ENCODE measurements around the gene IGSF23. TPM values are rescaled to one million over a fixed set of nuclear protein-coding genes. Genes with fewer than 3 reads are reported as not detected.

The IGSF23 gene
- total RNA-seq, 6 experiments from 2014 or later = 4.4 to 15.2 (median 9.0) TPM

GRCh38 chr19:44649578-44650145 lies 36.3 kb downstream of the IGSF23 start:
- H3K27me3 ChIP-seq = no peaks in the 10 kb centered on the region
- no CpG with 5 or more reads among the region's 15 CpGs for WGBS (ENCODE audit: insufficient coverage, low coverage, low lambda C conversion rate, missing lambda C conversion rate)
- ATAC-seq = peak; percentile 16 to 45 (median 30)
- H3K27ac ChIP-seq = peak overlapping the region in 2 of 3 donors; percentile 67 to 79
- no peaks in the 10 kb centered on the region for H3K9me3 ChIP-seq
- H3K36me3 ChIP-seq = peaks cover 7 to 60% (median 34%) of the 10 kb centered on the region in 4 donors
- peak; percentile 28 to 78 (median 70) for DNase-seq
- peaks cover 0 to 40% (median 20%) of the 10 kb centered on the region in 4 donors for H3K4me1 ChIP-seq
- no peak overlapping the region for H3K4me3 ChIP-seq
- intact Hi-C loops (cut with DNase I) = loop anchor here in 1 of 2 donors (10.0 kb wide), 1 partner anchor 65 kb away; no protein-coding TSS in a partner anchor
- no peak for TF ChIP-seq POLR2A (IDR thresholded peaks at IDR 0.05)
- TF ChIP-seq CTCF (IDR thresholded peaks at IDR 0.05) = peak in 1 of 4 donors; percentile 8

- intact Hi-C loops (cut with DNase I) = loop anchor here in 1 of 2 donors (10.0 kb wide), 1 partner anchor 69 kb away; no protein-coding TSS in a partner anchor
- Histone ChIP-seq H3K9me3 (no peaks in the 10 kb centered on the region), H3K27me3 (no peaks in the 10 kb centered on the region), H3K4me3 (no peak overlapping the region), H3K36me3 (peaks cover 10 to 72% (median 40%) of the 10 kb centered on the region in 4 donors), H3K4me1 (peaks cover 0 to 24% (median 9%) of the 10 kb centered on the region in 4 donors), H3K27ac (no peak overlapping the region)
- no peak for ATAC-seq
- TF ChIP-seq CTCF (IDR thresholded peaks at IDR 0.05) = no peak
- TF ChIP-seq POLR2A (IDR thresholded peaks at IDR 0.05) = no peak
- 74% methylated on average over 4 of the region's 5 CpGs for whole genome bisulfite sequencing (ENCODE audit: insufficient coverage, low coverage, low lambda C conversion rate, missing lambda C conversion rate)
- peak in 1 of 3 donors; percentile 14 for DNase-seq
Measured at GRCh38 chr19:44653343-44653742, 40.0 kb downstream of the IGSF23 start.

GRCh38 chr19:44653977-44654774 lies 40.8 kb downstream of the IGSF23 start:
- Histone ChIP-seq H3K9me3 (no peaks in the 10 kb centered on the region), H3K27me3 (no peaks in the 10 kb centered on the region), H3K27ac (no peak overlapping the region), H3K4me1 (peaks cover 0 to 16% (median 5%) of the 10 kb centered on the region in 4 donors), H3K36me3 (peaks cover 10 to 78% (median 45%) of the 10 kb centered on the region in 4 donors), H3K4me3 (no peak overlapping the region)
- 22% methylated on average over 9 of the region's 16 CpGs for WGBS (ENCODE audit: insufficient coverage, low coverage, low lambda C conversion rate, missing lambda C conversion rate)
- ATAC-seq (peak; percentile 75 to 90 (median 81)), DNase-seq (peak; percentile 85 to 88 (median 87))
- TF ChIP-seq POLR2A (IDR thresholded peaks at IDR 0.05) (no peak), CTCF (IDR thresholded peaks at IDR 0.05) (peak; percentile 63 to 84 (median 74))
- intact Hi-C loops (cut with DNase I) = loop anchor here in 1 of 2 donors (10.0 kb wide), 1 partner anchor 69 kb away; no protein-coding TSS in a partner anchor

- 23% methylated on average over 15 of the region's 25 CpGs for WGBS (ENCODE audit: insufficient coverage, low coverage, low lambda C conversion rate, missing lambda C conversion rate)
- Histone ChIP-seq H3K9me3 (no peaks in the 10 kb centered on the region), H3K27ac (peak overlapping the region in 1 of 3 donors; percentile 3), H3K4me3 (no peak overlapping the region), H3K27me3 (no peaks in the 10 kb centered on the region), H3K4me1 (peaks cover 0 to 6% (median 0%) of the 10 kb centered on the region in 4 donors), H3K36me3 (peaks cover 5 to 81% (median 48%) of the 10 kb centered on the region in 4 donors)
- DNase-seq (peak; percentile 61 to 71 (median 65)), ATAC-seq (peak; percentile 42 to 63 (median 58))
- intact Hi-C loops (cut with DNase I) = loop anchor here (5.0 to 10.0 kb wide), 2 partner anchors 73 to 75 kb away; no protein-coding TSS in a partner anchor
- TF ChIP-seq CTCF (IDR thresholded peaks at IDR 0.05) (peak; percentile 80 to 89 (median 86)), POLR2A (IDR thresholded peaks at IDR 0.05) (no peak)
Measured at GRCh38 chr19:44657211-44657921, 44.0 kb downstream of the IGSF23 start.
